ENCODE measurements around the gene PTCH2. TPM values are rescaled to one million over a fixed set of nuclear protein-coding genes. Genes with fewer than 3 reads are reported as not detected.

Gene PTCH2
- total RNA-seq, 1 experiment from 2014 or later = 0.79 TPM

DNA sequence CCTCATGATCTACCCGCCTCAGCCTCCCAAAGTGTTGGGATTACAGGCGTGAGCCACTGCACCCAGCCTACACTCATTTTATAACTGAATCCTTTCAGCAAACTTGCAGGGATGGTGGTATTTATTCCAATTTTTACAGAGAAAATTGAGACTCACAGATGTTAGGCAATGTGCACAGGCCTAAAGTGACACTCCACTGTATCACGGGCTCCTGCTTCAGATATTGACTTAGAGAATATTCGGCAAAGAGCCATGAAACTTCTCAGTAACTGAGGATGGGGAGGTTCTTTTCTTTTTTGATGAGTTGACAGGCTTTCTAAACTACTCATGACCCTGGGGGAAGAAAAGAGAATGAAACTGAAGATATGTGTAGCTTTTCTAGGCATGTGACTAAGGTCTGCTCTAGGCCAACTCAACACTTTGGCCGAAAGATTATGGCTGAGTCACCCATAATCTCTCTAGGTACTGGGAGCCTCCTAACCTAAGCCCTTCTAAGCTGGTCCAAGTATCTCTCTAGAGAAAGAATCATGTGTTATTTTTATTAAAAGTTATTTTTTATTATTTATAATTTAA, 19.9 kb upstream of the PTCH2 start:
- DNase-seq (ENCODE audit: unreplicated experiment) = peak; percentile 11
- Mint-ChIP-seq H3K4me1 (ENCODE audit: insufficient read depth, unreplicated experiment) (no peaks in the 10 kb centered on the region), H3K27ac (ENCODE audit: low read depth, unreplicated experiment) (no peak overlapping the region), H3K36me3 (ENCODE audit: insufficient read depth, unreplicated experiment) (peaks cover 17% of the 10 kb centered on the region), H3K27me3 (ENCODE audit: insufficient read depth, unreplicated experiment) (no peaks in the 10 kb centered on the region), H3K4me3 (ENCODE audit: unreplicated experiment) (no peak overlapping the region), H3K9me3 (ENCODE audit: unreplicated experiment) (no peaks in the 10 kb centered on the region)
- ChIA-PET POLR2A (interaction anchor here (1.0 to 1.4 kb wide), 2 partner anchors 10 to 24 kb away, joined by 3 read pairs; no protein-coding TSS in a partner anchor), CTCF (no interaction called here)
- intact Hi-C loops (cut with micrococcal nuclease) = no loop called here
- TF ChIP-seq CTCF (IDR thresholded peaks at IDR 0.05; ENCODE audit: unreplicated experiment) = no peak
- no TSS peak for BruUV-seq (replicated peaks)

DNA sequence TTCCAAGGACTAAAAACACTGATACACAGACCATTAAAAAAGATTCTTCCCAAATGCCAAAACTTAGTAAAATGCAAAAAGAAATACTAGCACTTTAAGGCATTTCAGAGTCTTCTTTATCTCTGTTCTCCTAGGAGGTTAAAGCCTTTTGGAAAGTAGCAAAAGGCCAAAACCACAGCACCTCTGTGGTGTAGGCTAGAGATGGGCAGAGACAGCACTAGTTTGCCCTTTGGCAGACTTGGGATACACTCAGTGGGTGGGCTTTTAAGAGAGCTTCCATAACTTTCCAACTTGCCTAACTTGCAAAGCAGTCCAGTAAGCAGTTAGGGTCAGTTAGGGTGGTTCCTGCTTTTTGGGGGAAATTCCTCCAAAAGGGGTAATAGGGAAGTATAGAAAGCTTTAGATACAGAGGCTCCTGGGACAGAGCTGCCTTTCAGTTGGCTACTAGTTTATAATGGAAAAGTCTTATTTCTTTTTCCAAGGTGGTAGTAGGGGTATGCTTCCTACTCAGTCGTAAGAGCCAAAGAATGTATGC, 17.9 kb upstream of the PTCH2 start:
- DNase-seq (ENCODE audit: unreplicated experiment) = no peak
- CTCF ChIA-PET = interaction anchor here (0.5 to 1.0 kb wide), 2 partner anchors 40 to 152 kb away, joined by 3 to 4 read pairs; no protein-coding TSS in a partner anchor

GRCh38 chr1:44860331-44860730, 17.3 kb upstream of the PTCH2 start:
- Mint-ChIP-seq H3K9me3 (ENCODE audit: unreplicated experiment) (no peaks in the 10 kb centered on the region), H3K36me3 (ENCODE audit: insufficient read depth, unreplicated experiment) (peaks cover 27% of the 10 kb centered on the region), H3K27ac (ENCODE audit: low read depth, unreplicated experiment) (no peak overlapping the region), H3K4me1 (ENCODE audit: insufficient read depth, unreplicated experiment) (no peaks in the 10 kb centered on the region), H3K4me3 (ENCODE audit: unreplicated experiment) (no peak overlapping the region), H3K27me3 (ENCODE audit: insufficient read depth, unreplicated experiment) (no peaks in the 10 kb centered on the region)
- no peak for TF ChIP-seq CTCF (IDR thresholded peaks at IDR 0.05; ENCODE audit: unreplicated experiment)
- CTCF ChIA-PET = interaction anchor here (1.0 kb wide), 1 partner anchor 153 kb away, joined by 4 read pairs; no protein-coding TSS in a partner anchor
- no TSS peak for BruUV-seq (replicated peaks)
- intact Hi-C loops (cut with micrococcal nuclease) = no loop called here
- POLR2A ChIA-PET = interaction anchor here (0.6 to 0.7 kb wide), 3 partner anchors 21 to 49 kb away, joined by 3 read pairs; no protein-coding TSS in a partner anchor
- DNase-seq (ENCODE audit: unreplicated experiment) = no peak

More for the DNA sequence above, 17.9 kb upstream of the PTCH2 start:
- H3K36me3 Mint-ChIP-seq (ENCODE audit: insufficient read depth, unreplicated experiment) = peaks cover 24% of the 10 kb centered on the region
- no peak for TF ChIP-seq CTCF (IDR thresholded peaks at IDR 0.05; ENCODE audit: unreplicated experiment)
- intact Hi-C loops (cut with micrococcal nuclease) = no loop called here
- no peaks in the 10 kb centered on the region for H3K9me3 Mint-ChIP-seq (ENCODE audit: unreplicated experiment)
- no peak overlapping the region for H3K27ac Mint-ChIP-seq (ENCODE audit: low read depth, unreplicated experiment)
- POLR2A ChIA-PET = interaction anchor here (0.6 to 1.3 kb wide), 4 partner anchors 22 to 97 kb away, joined by 3 read pairs; no protein-coding TSS in a partner anchor
- H3K4me1 Mint-ChIP-seq (ENCODE audit: insufficient read depth, unreplicated experiment) = no peaks in the 10 kb centered on the region
- BruUV-seq (replicated peaks) = no TSS peak
- no peak overlapping the region for H3K4me3 Mint-ChIP-seq (ENCODE audit: unreplicated experiment)
- H3K27me3 Mint-ChIP-seq (ENCODE audit: insufficient read depth, unreplicated experiment) = no peaks in the 10 kb centered on the region

- CTCF ChIA-PET = no interaction called here
- no TSS peak for BruUV-seq (replicated peaks)
- intact Hi-C loops (cut with micrococcal nuclease) = no loop called here
- TF ChIP-seq CTCF (IDR thresholded peaks at IDR 0.05; ENCODE audit: unreplicated experiment) = no peak
- Mint-ChIP-seq H3K4me1 (ENCODE audit: insufficient read depth, unreplicated experiment) (no peaks in the 10 kb centered on the region), H3K4me3 (ENCODE audit: unreplicated experiment) (no peak overlapping the region), H3K36me3 (ENCODE audit: insufficient read depth, unreplicated experiment) (peaks cover 29% of the 10 kb centered on the region), H3K9me3 (ENCODE audit: unreplicated experiment) (no peaks in the 10 kb centered on the region), H3K27me3 (ENCODE audit: insufficient read depth, unreplicated experiment) (no peaks in the 10 kb centered on the region), H3K27ac (ENCODE audit: low read depth, unreplicated experiment) (no peak overlapping the region)
- POLR2A ChIA-PET = no interaction called here
- no peak for DNase-seq (ENCODE audit: unreplicated experiment)
Measured at GRCh38 chr1:44857446-44857845, 14.4 kb upstream of the PTCH2 start.

Data from MCF 10A (cell line).